ENCODE data around the gene MIB2.
"Not testable (repeated sequence)": the region's sequence is repeated elsewhere in the genome, so short reads cannot be mapped to it uniquely, and the experiment has no call there.

GRCh38 chr1:1675218-1675617 lies 59.9 kb downstream of the MIB2 start:
- TF ChIP-seq BHLHE40 (IDR thresholded peaks at IDR 0.05; ENCODE audit: low read depth, low read length); MAZ (IDR thresholded peaks at IDR 0.05; ENCODE audit: borderline replicate concordance, low read depth, low read length); CTCF (conservative IDR thresholded peaks at IDR 0.05; ENCODE audit: low read depth, low read length); POLR2A (IDR thresholded peaks at IDR 0.05; ENCODE audit: low read depth, low read length); CHD1 (IDR thresholded peaks at IDR 0.05; ENCODE audit: low read depth, low read length); MAFK (IDR thresholded peaks at IDR 0.05; ENCODE audit: low read depth, low read length); CEBPB (IDR thresholded peaks at IDR 0.05; ENCODE audit: low read depth, low read length): not testable (repeated sequence)
